Panc1 (cell line): ENCODE results near the gene RAB2B. TPM values are rescaled to one million over a fixed set of nuclear protein-coding genes. Genes with fewer than 3 reads are reported as not detected.

Experiments
- ATAC-seq: fragments of 200-7000 bp; cut with Tn5 transposase; 2 replicates; pipeline ENCODE4 v1.9.1; 2020; ENCODE audit warnings: mild to moderate bottlenecking, moderate library complexity
- BruUV-seq: library from RNA; stranded (reverse); fragments of 400-500 nt; replicated peaks from 2 replicates; lab custom pipeline; 2021; lab: Mats Ljungman, UMichigan
- CTCF ChIA-PET: fragments of 300-600 bp; sonication (Branson Sonifier 250); formaldehyde crosslinking; loops from one replicate; lab custom pipeline; 2022; ENCODE audit warnings: antibody characterized with exemption; lab: Charles Lee
- POLR2A ChIA-PET: fragments of 300-600 bp; sonication (Branson Sonifier 250); formaldehyde crosslinking; loops from one replicate; lab custom pipeline; 2022; ENCODE audit warnings: antibody characterized with exemption; lab: Charles Lee
- DNase-seq: peaks from one replicate; pipeline ENCODE4 v3.0.0-alpha.2; 2010; ENCODE audit warnings: low read depth, low spot score
- H3K27ac ChIP-seq: 2 replicates; pipeline ENCODE4 v1.5.1; 2011; ENCODE audit warnings: mild to moderate bottlenecking, low read length, inconsistent platforms
- H3K27me3 ChIP-seq: fragments of 200-500 bp; sonication (Bioruptor generic); 2 replicates; pipeline ENCODE4 v1.6.0; 2014; ENCODE audit warnings: low read length, inconsistent platforms; ENCODE audit not compliant: control insufficient read depth, insufficient read depth
- H3K36me3 ChIP-seq: fragments of 200-500 bp; sonication (Bioruptor generic); 2 replicates; pipeline ENCODE4 v1.5.1; 2014; ENCODE audit warnings: inconsistent platforms, mild to moderate bottlenecking, low read length, moderate library complexity; ENCODE audit not compliant: control insufficient read depth, insufficient read depth
- H3K4me1 ChIP-seq: 2 replicates; pipeline ENCODE4 v1.5.1; 2011; ENCODE audit warnings: inconsistent platforms, mild to moderate bottlenecking, low read length, moderate library complexity; ENCODE audit not compliant: control insufficient read depth, insufficient read depth
- H3K4me3 ChIP-seq, 2 experiments: 2 replicates each; pipeline ENCODE4 v1.5.1; 2011 to 2012; ENCODE audit warnings: low read depth in 2 of 2, low read length in 2 of 2, mild to moderate bottlenecking in 2 of 2, inconsistent platforms in 1 of 2, moderate library complexity in 1 of 2
- H3K9me3 ChIP-seq: fragments of 200-500 bp; sonication (Bioruptor generic); 2 replicates; pipeline ENCODE4 v1.5.1; 2014; ENCODE audit warnings: low read depth, mild to moderate bottlenecking, inconsistent platforms, low read length, moderate library complexity; ENCODE audit not compliant: control insufficient read depth, insufficient read depth
- CTCF ChIP-seq: fragments of 450-650 bp; IDR thresholded peaks from 2 replicates; pipeline ENCODE4 v1.5.1; 2017; ENCODE audit warnings: mild to moderate bottlenecking
- POLR2AphosphoS5 ChIP-seq: IDR thresholded peaks from 2 replicates; pipeline ENCODE4 v1.6.1; 2012; ENCODE audit warnings: mild to moderate bottlenecking, low read depth, low read length, moderate library complexity
- SIN3A ChIP-seq: IDR thresholded peaks from 2 replicates; pipeline ENCODE4 v1.6.1; 2012; ENCODE audit warnings: low read depth, mild to moderate bottlenecking, low read length, moderate library complexity, borderline replicate concordance; ENCODE audit not compliant: insufficient read depth
- TCF7L2 ChIP-seq: IDR thresholded peaks from 2 replicates; pipeline ENCODE4 v1.6.1; 2011; ENCODE audit warnings: mild to moderate bottlenecking, low read depth, low read length, inconsistent platforms
- in situ Hi-C: cut with HindIII; loops from 2 replicates; pipeline ENCODE4 v1.10.0; 2016; ENCODE audit warnings: low sequenced_read_pairs, low pct_unique_long_range_greater_than_20kb
- intact Hi-C: fragments of 100-400 bp; cut with micrococcal nuclease; formaldehyde crosslinking; loops from one replicate; pipeline ENCODE4 v1.10.0; 2022; ENCODE audit not compliant: unreplicated experiment
- total RNA-seq: library from RNA; stranded (reverse); gene quantifications from one replicate; pipeline ENCODE4 v1.2.1, GENCODE V29; 2021; ENCODE audit not compliant: unreplicated experiment
- TF ChIP-seq, protein P1 (sequence below), 2 experiments: IDR thresholded peaks; 2 replicates each; pipeline ENCODE4 v1.6.1; 2011 to 2012; ENCODE audit warnings: low read depth in 2 of 2, control low read depth in 1 of 2, low read length in 1 of 2, mild to moderate bottlenecking in 1 of 2, moderate library complexity in 1 of 2; ENCODE audit not compliant: insufficient read depth in 1 of 2

Gene RAB2B
- total RNA-seq, 1 experiment from 2014 or later = 17.0 TPM

- no peak overlapping the region for H3K4me3 ChIP-seq
- ChIA-PET POLR2A (no interaction called here), CTCF (no interaction called here)
- no peak for ATAC-seq
- H3K27ac ChIP-seq = no peak overlapping the region
- intact Hi-C loops = no loop called here
- no peak for TF ChIP-seq TCF7L2
- no peak for TF ChIP-seq CTCF
- no peak for TF ChIP-seq POLR2AphosphoS5
- no peak for TF ChIP-seq SIN3A
- in situ Hi-C loops = no loop called here
- H3K27me3 ChIP-seq = no peaks in the 10 kb centered on the region
- peaks cover 2% of the 10 kb centered on the region; the same call in 1 of the 2 replicates for H3K36me3 ChIP-seq
- DNase-seq = no peak
- BruUV-seq = no TSS peak
- peaks cover 9% of the 10 kb centered on the region for H3K4me1 ChIP-seq
- H3K9me3 ChIP-seq = no peaks in the 10 kb centered on the region
Measured at GRCh38 chr14:21514341-21514740, 37.6 kb upstream of the RAB2B start.

GRCh38 chr14:21510735-21511657 is 34.2 kb upstream of the RAB2B start, which contains the start of gene METTL3:
Gene METTL3 (minus strand): TSS chr14:21511340. CDS start chr14:21511223, 117 bp downstream.
- CTCF ChIA-PET = interaction anchor here (1.0 kb wide), 2 partner anchors 13 to 22 kb away, joined by 3 read pairs; no protein-coding TSS in a partner anchor
- in situ Hi-C loops = no loop called here
- peaks cover 9% of the 10 kb centered on the region for H3K4me1 ChIP-seq
- DNase-seq (peak; percentile 90), ATAC-seq (peak; percentile 100)
- peak within 1 kb of the TSS; percentile 95 for H3K27ac ChIP-seq
- H3K9me3 ChIP-seq = no peaks in the 10 kb centered on the region
- POLR2A ChIA-PET = interaction anchor here (0.6 to 1.0 kb wide), 3 partner anchors 15 to 134 kb away, joined by 3 to 12 read pairs (median 3); partner anchors contain the start of gene SALL2
- H3K4me3 ChIP-seq = peak within 1 kb of the TSS; percentile 98
- TF ChIP-seq, protein P1, sequence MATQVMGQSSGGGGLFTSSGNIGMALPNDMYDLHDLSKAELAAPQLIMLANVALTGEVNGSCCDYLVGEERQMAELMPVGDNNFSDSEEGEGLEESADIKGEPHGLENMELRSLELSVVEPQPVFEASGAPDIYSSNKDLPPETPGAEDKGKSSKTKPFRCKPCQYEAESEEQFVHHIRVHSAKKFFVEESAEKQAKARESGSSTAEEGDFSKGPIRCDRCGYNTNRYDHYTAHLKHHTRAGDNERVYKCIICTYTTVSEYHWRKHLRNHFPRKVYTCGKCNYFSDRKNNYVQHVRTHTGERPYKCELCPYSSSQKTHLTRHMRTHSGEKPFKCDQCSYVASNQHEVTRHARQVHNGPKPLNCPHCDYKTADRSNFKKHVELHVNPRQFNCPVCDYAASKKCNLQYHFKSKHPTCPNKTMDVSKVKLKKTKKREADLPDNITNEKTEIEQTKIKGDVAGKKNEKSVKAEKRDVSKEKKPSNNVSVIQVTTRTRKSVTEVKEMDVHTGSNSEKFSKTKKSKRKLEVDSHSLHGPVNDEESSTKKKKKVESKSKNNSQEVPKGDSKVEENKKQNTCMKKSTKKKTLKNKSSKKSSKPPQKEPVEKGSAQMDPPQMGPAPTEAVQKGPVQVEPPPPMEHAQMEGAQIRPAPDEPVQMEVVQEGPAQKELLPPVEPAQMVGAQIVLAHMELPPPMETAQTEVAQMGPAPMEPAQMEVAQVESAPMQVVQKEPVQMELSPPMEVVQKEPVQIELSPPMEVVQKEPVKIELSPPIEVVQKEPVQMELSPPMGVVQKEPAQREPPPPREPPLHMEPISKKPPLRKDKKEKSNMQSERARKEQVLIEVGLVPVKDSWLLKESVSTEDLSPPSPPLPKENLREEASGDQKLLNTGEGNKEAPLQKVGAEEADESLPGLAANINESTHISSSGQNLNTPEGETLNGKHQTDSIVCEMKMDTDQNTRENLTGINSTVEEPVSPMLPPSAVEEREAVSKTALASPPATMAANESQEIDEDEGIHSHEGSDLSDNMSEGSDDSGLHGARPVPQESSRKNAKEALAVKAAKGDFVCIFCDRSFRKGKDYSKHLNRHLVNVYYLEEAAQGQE (IDR thresholded peaks at IDR 0.05; ENCODE audit: insufficient read depth in 1 of 2, low read depth in 2 of 2, low read length in 1 of 2) = no peak
- TF ChIP-seq POLR2AphosphoS5 = peak; percentile 80
- no TSS peak for BruUV-seq
- no peaks in the 10 kb centered on the region for H3K27me3 ChIP-seq
- peaks cover 2% of the 10 kb centered on the region; the same call in 1 of the 2 replicates for H3K36me3 ChIP-seq
- intact Hi-C loops = no loop called here
